Dendritic cell treated with granulocyte-macrophage colony-stimulating factor and Interleukin-4, amounts not matched to agents 40 ng/mL and 50 ng/mL, for 4 days (primary cell): ENCODE measurements around the gene CBX6.
"Not testable (repeated sequence)": the region's sequence is repeated elsewhere in the genome, so short reads cannot be mapped to it uniquely, and the experiment has no call there.

ENCODE experiments used
- H3K27ac Mint-ChIP-seq: one replicate; pipeline ENCODE4 v1.8.0; 2022; ENCODE audit warnings: mild to moderate bottlenecking, mixed read lengths
- H3K27me3 Mint-ChIP-seq: one replicate; pipeline ENCODE4 v1.8.0; 2022; ENCODE audit warnings: mild to moderate bottlenecking, mixed read lengths
- H3K36me3 Mint-ChIP-seq: one replicate; pipeline ENCODE4 v1.8.0; 2022; ENCODE audit warnings: low read depth, mixed read lengths
- H3K4me1 Mint-ChIP-seq: one replicate; pipeline ENCODE4 v1.8.0; 2022; ENCODE audit warnings: low read depth, mixed read lengths
- H3K4me3 Mint-ChIP-seq: one replicate; pipeline ENCODE4 v1.8.0; 2022; ENCODE audit warnings: mild to moderate bottlenecking, moderate library complexity, mixed read lengths
- H3K9me3 Mint-ChIP-seq: one replicate; pipeline ENCODE4 v1.8.0; 2022; ENCODE audit warnings: mixed read lengths
- intact Hi-C: fragments of 100-400 bp; cut with micrococcal nuclease; formaldehyde crosslinking; loops from one replicate; pipeline ENCODE4 v1.15.0; 2022

The CBX6 gene

GRCh38 chr22:38860283-38861169 lies 11.5 kb downstream of the CBX6 start:
- Mint-ChIP-seq H3K4me3 (no peak overlapping the region), H3K27ac (no peak overlapping the region), H3K4me1 (peaks cover 48% of the 10 kb centered on the region), H3K9me3 (no peaks in the 10 kb centered on the region), H3K27me3 (peaks cover 20% of the 10 kb centered on the region), H3K36me3 (peaks cover 31% of the 10 kb centered on the region)
- intact Hi-C loops = no loop called here

- Mint-ChIP-seq H3K27me3 (peaks cover 20% of the 10 kb centered on the region), H3K9me3 (no peaks in the 10 kb centered on the region), H3K36me3 (peaks cover 23% of the 10 kb centered on the region), H3K27ac (no peak overlapping the region), H3K4me1 (peaks cover 44% of the 10 kb centered on the region), H3K4me3 (no peak overlapping the region)
- intact Hi-C loops = loop anchor here (10.0 kb wide), 1 partner anchor 85 kb away; no protein-coding TSS in a partner anchor
These were observed 12.3 kb downstream of the CBX6 start for GRCh38 chr22:38859581-38860282.

- Mint-ChIP-seq H3K27ac (no peak overlapping the region), H3K27me3 (peaks cover 22% of the 10 kb centered on the region), H3K36me3 (peaks cover 11% of the 10 kb centered on the region), H3K9me3 (no peaks in the 10 kb centered on the region), H3K4me3 (no peak overlapping the region), H3K4me1 (peaks cover 34% of the 10 kb centered on the region)
- intact Hi-C loops = loop anchor here (10.0 kb wide), 1 partner anchor 84 kb away; no protein-coding TSS in a partner anchor
These were observed 13.5 kb downstream of the CBX6 start for GRCh38 chr22:38858492-38858891.

- not testable (repeated sequence) for H3K9me3 Mint-ChIP-seq, H3K4me1 Mint-ChIP-seq, H3K27ac Mint-ChIP-seq, H3K36me3 Mint-ChIP-seq, H3K4me3 Mint-ChIP-seq
- H3K27me3 Mint-ChIP-seq = peaks cover 45% of the 10 kb centered on the region
- intact Hi-C loops = loop anchor here (10.0 kb wide), 1 partner anchor 80 kb away; no protein-coding TSS in a partner anchor
These were observed 17.5 kb downstream of the CBX6 start for GRCh38 chr22:38854476-38854875.

GRCh38 chr22:38853883-38854282 lies 18.1 kb downstream of the CBX6 start:
- H3K4me3 Mint-ChIP-seq, H3K9me3 Mint-ChIP-seq, H3K27ac Mint-ChIP-seq, H3K4me1 Mint-ChIP-seq, H3K36me3 Mint-ChIP-seq: not testable (repeated sequence)
- intact Hi-C loops = loop anchor here (10.0 kb wide), 1 partner anchor 79 kb away; no protein-coding TSS in a partner anchor
- H3K27me3 Mint-ChIP-seq = peaks cover 45% of the 10 kb centered on the region

GRCh38 chr22:38853196-38853651 lies 18.8 kb downstream of the CBX6 start:
- Mint-ChIP-seq H3K36me3 (no peaks in the 10 kb centered on the region), H3K9me3 (no peaks in the 10 kb centered on the region), H3K4me1 (no peaks in the 10 kb centered on the region), H3K27ac (no peak overlapping the region), H3K27me3 (peaks cover 45% of the 10 kb centered on the region), H3K4me3 (no peak overlapping the region)
- intact Hi-C loops = loop anchor here (10.0 kb wide), 1 partner anchor 78 kb away; no protein-coding TSS in a partner anchor

- intact Hi-C loops = loop anchor here (10.0 kb wide), 1 partner anchor 78 kb away; no protein-coding TSS in a partner anchor
- Mint-ChIP-seq H3K9me3 (no peaks in the 10 kb centered on the region), H3K27ac (no peak overlapping the region), H3K4me3 (no peak overlapping the region), H3K4me1 (no peaks in the 10 kb centered on the region), H3K27me3 (peaks cover 50% of the 10 kb centered on the region), H3K36me3 (no peaks in the 10 kb centered on the region)
These were observed 19.5 kb downstream of the CBX6 start for GRCh38 chr22:38852522-38852921.

GRCh38 chr22:38850941-38851849 lies 20.8 kb downstream of the CBX6 start:
- no peak overlapping the region for H3K27ac Mint-ChIP-seq
- no peak overlapping the region for H3K4me3 Mint-ChIP-seq
- intact Hi-C loops = loop anchor here (10.0 kb wide), 1 partner anchor 76 kb away; no protein-coding TSS in a partner anchor
- H3K4me1 Mint-ChIP-seq = no peaks in the 10 kb centered on the region
- H3K27me3 Mint-ChIP-seq = peaks cover 56% of the 10 kb centered on the region
- H3K9me3 Mint-ChIP-seq = no peaks in the 10 kb centered on the region
- no peaks in the 10 kb centered on the region for H3K36me3 Mint-ChIP-seq

- intact Hi-C loops = loop anchor here (10.0 kb wide), 1 partner anchor 76 kb away; no protein-coding TSS in a partner anchor
- no peaks in the 10 kb centered on the region for H3K9me3 Mint-ChIP-seq
- peaks cover 63% of the 10 kb centered on the region for H3K27me3 Mint-ChIP-seq
- H3K36me3 Mint-ChIP-seq = no peaks in the 10 kb centered on the region
- no peaks in the 10 kb centered on the region for H3K4me1 Mint-ChIP-seq
- no peak overlapping the region for H3K4me3 Mint-ChIP-seq
- no peak overlapping the region for H3K27ac Mint-ChIP-seq
These were observed 21.6 kb downstream of the CBX6 start for GRCh38 chr22:38850399-38850798.

- H3K4me1 Mint-ChIP-seq = no peaks in the 10 kb centered on the region
- H3K27me3 Mint-ChIP-seq = peaks cover 69% of the 10 kb centered on the region
- H3K36me3 Mint-ChIP-seq = no peaks in the 10 kb centered on the region
- no peaks in the 10 kb centered on the region for H3K9me3 Mint-ChIP-seq
- no peak overlapping the region for H3K4me3 Mint-ChIP-seq
- H3K27ac Mint-ChIP-seq = no peak overlapping the region
- intact Hi-C loops = loop anchor here (10.0 kb wide), 1 partner anchor 75 kb away; no protein-coding TSS in a partner anchor
These were observed 22.2 kb downstream of the CBX6 start for GRCh38 chr22:38849811-38850210.

GRCh38 chr22:38846412-38846811 lies 25.6 kb downstream of the CBX6 start:
- Mint-ChIP-seq H3K4me1 (peaks cover 5% of the 10 kb centered on the region), H3K27me3 (peaks cover 74% of the 10 kb centered on the region), H3K9me3 (no peaks in the 10 kb centered on the region), H3K4me3 (no peak overlapping the region), H3K36me3 (no peaks in the 10 kb centered on the region), H3K27ac (no peak overlapping the region)
- intact Hi-C loops = no loop called here

- Mint-ChIP-seq H3K4me3 (no peak overlapping the region), H3K36me3 (no peaks in the 10 kb centered on the region)
These were observed 26.8 kb downstream of the CBX6 start for GRCh38 chr22:38845004-38845740.

More at GRCh38 chr22:38845004-38845740, 26.8 kb downstream of the CBX6 start:
- Mint-ChIP-seq H3K27ac (no peak overlapping the region), H3K4me1 (peaks cover 5% of the 10 kb centered on the region), H3K27me3 (peaks cover 78% of the 10 kb centered on the region), H3K9me3 (no peaks in the 10 kb centered on the region)
- intact Hi-C loops = no loop called here
